Heart left ventricle (tissue), 16 donors: Measurements from ENCODE around the gene PIAS4. TPM values are rescaled to one million over a fixed set of nuclear protein-coding genes. Genes with fewer than 3 reads are reported as not detected.

Experiments used
- ATAC-seq, 4 donors: fragments of 200-7000 bp; cut with Tn5 transposase; one replicate each; pipeline ENCODE4 v1.9.1; 2020 to 2022; ENCODE audit warnings: moderate library complexity in 4 of 4, mild to moderate bottlenecking in 3 of 4, moderate number of reproducible peaks in 1 of 4
- DNase-seq, 5 donors: peaks; one replicate each; pipeline ENCODE4 v3.0.0-alpha.2; 2020
- H3K27ac ChIP-seq, 12 donors: fragments of 200-600 bp; sonication (generic) in 4 of 12; one replicate each; pipeline versions ENCODE4 v1.5.0 to v1.8.0; 2016 to 2022; ENCODE audit warnings: mild to moderate bottlenecking in 2 of 12
- H3K27me3 ChIP-seq, 9 donors: fragments of 200-600 bp; sonication (generic) in 2 of 9; one replicate each; pipeline versions ENCODE4 v1.5.1 to v1.8.0; 2016 to 2022; ENCODE audit warnings: mild to moderate bottlenecking in 3 of 9
- H3K36me3 ChIP-seq, 9 donors: fragments of 200-600 bp; sonication (generic) in 2 of 9; one replicate each; pipeline versions ENCODE4 v1.5.0 to v1.8.0; 2018 to 2022; ENCODE audit warnings: mild to moderate bottlenecking in 2 of 9
- H3K4me1 ChIP-seq, 12 donors: fragments of 200-600 bp; sonication (generic) in 4 of 12; one replicate each; pipeline versions ENCODE4 v1.5.0 to v1.8.0; 2016 to 2022; ENCODE audit warnings: mild to moderate bottlenecking in 3 of 12
- H3K4me3 ChIP-seq, 12 donors: fragments of 200-600 bp; sonication (generic) in 4 of 12; one replicate each; pipeline versions ENCODE4 v1.5.0 to v1.8.0; 2017 to 2022; ENCODE audit warnings: mild to moderate bottlenecking in 9 of 12, moderate library complexity in 4 of 12
- H3K9me3 ChIP-seq, 12 donors: fragments of 200-600 bp; sonication (generic) in 4 of 12; one replicate each; pipeline versions ENCODE4 v1.5.0 to v1.8.0; 2016 to 2022; ENCODE audit warnings: mild to moderate bottlenecking in 1 of 12
- CTCF ChIP-seq, 12 donors: fragments of 200-600 bp; sonication (generic) in 4 of 12; IDR thresholded peaks; one replicate each; pipeline versions ENCODE4 v1.5.0 to v1.8.0; 2018 to 2022; ENCODE audit warnings: antibody characterized with exemption in 12 of 12, mild to moderate bottlenecking in 5 of 12
- POLR2A ChIP-seq, 2 donors: fragments of 450-650 bp; IDR thresholded peaks; one replicate each; pipeline ENCODE4 v1.6.1; 2017; ENCODE audit warnings: antibody characterized with exemption in 2 of 2, mild to moderate bottlenecking in 2 of 2, moderate library complexity in 2 of 2
- WGBS, 4 donors: extraction: QIAGEN DNeasy Blood & Tissue Kit in 2 of 4; methylation state at CpG; one replicate each; pipeline versions ENCODE4 v1.1.5 to v1.1.7; 2013 to 2018; 5-methylcytosine and 5-hydroxymethylcytosine counted together
- intact Hi-C, 10 donors: fragments of 100-400 bp; cut with DNase I; formaldehyde crosslinking; loops; one replicate each; pipeline versions ENCODE4 v1.11.1 to v1.14.2; 2022
- polyA plus RNA-seq, 2 donors: library from polyadenylated mRNA; stranded (reverse); fragments of 200-250 nt; gene quantifications; one replicate each; pipeline ENCODE4 v1.2.3, GENCODE V29; 2013
- total RNA-seq, 9 donors: library from RNA; depleted of rRNA in 2 of 9; stranded (reverse); fragments of >200 nt in 2 of 9; fragmentation: NEBNext Ultra II Directional in 3 of 9; extraction: Animal tissue kit (Norgen Biotek cat#: 25700) in 3 of 9; gene quantifications; one replicate each; pipeline versions ENCODE4 v1.1.0 to v1.2.4, GENCODE V29; 2016 to 2023
- donor health status: ischemic (EF 13 %, LVEDD 7.1; RV severe dilation, severe dysfunction).
- donor health status: healthy with polysubstance abuse.
- donor health status: DM: no; HTN: yes; CAD: no.
- donor health status: DM: no; HTN: no; CAD: no.
- donor health status: ischemic (EF 25% LVEDD 6.9; RV normal size, moderate dysfunction).
- donor health status: ischemic (EF 25% LVEDD 5.7; RV mildly dilated, moderate dysfunction).
- donor health status: healthy.
- donor health status: DM: yes; HTN: yes; CAD: no.
- donor health status: ischemic (EF 35%, LVEDD 5.7; RV mildly dilated, moderate dysfunction).
- donor health status: nonischemic (EF 11% LVEDD 7.7; RV severe dilation, severe dysfunction).
- donor health status: DM: yes; HTN: yes; CAD: no.
- donor health status: PGD.
- donor health status: ischemic (EF 29% LVEDD 5.4; RV normal size, mild dysfunction).
- donor health status: nonischemic (EF 23%, LVEDD 6.1; RV moderate dilation, normal function).

Gene PIAS4
- total and polyA plus RNA-seq, 11 donors = 12.3 to 19.1 (median 15.3) TPM

- peaks cover 0 to 72% (median 41%) of the 10 kb centered on the region in 9 donors for H3K36me3 ChIP-seq
- DNase-seq (peak in 1 of 5 donors; percentile 18), ATAC-seq (no peak)
- intact Hi-C loops = loop anchor here in 2 of 10 donors (5.0 kb wide), 1 partner anchor 36 kb away; no protein-coding TSS in a partner anchor
- TF ChIP-seq POLR2A (IDR thresholded peaks at IDR 0.05) (no peak), CTCF (IDR thresholded peaks at IDR 0.05) (no peak)
- H3K27me3 ChIP-seq = no peaks in the 10 kb centered on the region
- peaks cover 0 to 67% (median 37%) of the 10 kb centered on the region in 12 donors for H3K4me1 ChIP-seq
- H3K4me3 ChIP-seq = no peak overlapping the region
- H3K27ac ChIP-seq = peak overlapping the region in 1 of 12 donors; percentile 43
- WGBS, 4 donors = 88 to 93% (median 90%) methylated on average over 76 to 82 of the region's 82 CpGs
- H3K9me3 ChIP-seq = no peaks in the 10 kb centered on the region
Observed at GRCh38 chr19:4053423-4054324, 46.1 kb downstream of the PIAS4 start.

DNA sequence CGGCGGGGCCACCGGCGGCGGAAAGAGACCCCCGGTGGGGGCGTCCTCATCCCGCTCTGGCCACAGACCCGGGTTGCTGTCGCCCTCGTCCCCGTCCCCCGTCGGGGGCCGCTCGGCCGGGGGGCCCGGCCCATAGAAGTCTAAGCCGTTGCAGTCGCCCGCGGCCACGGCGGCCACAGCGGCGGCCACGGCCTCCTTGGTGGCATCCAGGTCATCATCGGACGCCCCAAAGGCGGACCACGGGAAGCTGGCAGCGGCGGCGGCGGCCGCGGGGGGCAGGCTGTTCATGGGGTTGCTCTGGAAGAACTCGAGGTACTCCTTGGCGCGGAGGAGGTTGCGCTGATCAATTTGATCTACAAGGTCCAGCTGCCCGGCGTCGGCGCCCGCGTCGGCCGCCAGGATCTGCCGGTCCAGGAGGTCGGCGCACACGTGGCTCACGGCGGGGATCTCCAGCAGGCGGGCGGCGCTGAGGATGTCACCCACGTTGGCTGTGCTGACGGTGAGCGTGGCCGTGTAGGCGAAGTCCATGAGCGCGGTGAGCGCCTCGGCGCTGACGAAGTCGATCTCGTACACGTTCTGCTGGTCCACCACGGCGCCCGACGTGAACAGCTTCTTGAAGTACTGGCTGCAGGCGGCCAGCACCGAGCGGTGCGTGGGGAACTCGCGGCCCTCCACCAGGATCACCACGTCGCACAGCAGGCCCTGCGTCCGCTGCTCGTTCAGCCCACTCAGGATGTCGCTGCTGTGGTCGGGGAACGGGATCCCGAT, 47.1 kb downstream of the PIAS4 start:
- intact Hi-C loops = loop anchor here in 4 of 10 donors (5.0 kb wide), 2 partner anchors 32 to 37 kb away; no protein-coding TSS in a partner anchor
- Histone ChIP-seq H3K4me1 (peaks cover 6 to 69% (median 40%) of the 10 kb centered on the region in 12 donors), H3K9me3 (no peaks in the 10 kb centered on the region), H3K4me3 (no peak overlapping the region), H3K27me3 (no peaks in the 10 kb centered on the region), H3K36me3 (peaks cover 0 to 64% (median 39%) of the 10 kb centered on the region in 9 donors), H3K27ac (no peak overlapping the region)
- WGBS, 4 donors = 96% methylated on average over 74 to 91 of the region's 91 CpGs
- ATAC-seq = no peak
- no peak for TF ChIP-seq POLR2A (IDR thresholded peaks at IDR 0.05)
- no peak for TF ChIP-seq CTCF (IDR thresholded peaks at IDR 0.05)
- DNase-seq = peak in 2 of 5 donors; percentile 7 to 19

DNA sequence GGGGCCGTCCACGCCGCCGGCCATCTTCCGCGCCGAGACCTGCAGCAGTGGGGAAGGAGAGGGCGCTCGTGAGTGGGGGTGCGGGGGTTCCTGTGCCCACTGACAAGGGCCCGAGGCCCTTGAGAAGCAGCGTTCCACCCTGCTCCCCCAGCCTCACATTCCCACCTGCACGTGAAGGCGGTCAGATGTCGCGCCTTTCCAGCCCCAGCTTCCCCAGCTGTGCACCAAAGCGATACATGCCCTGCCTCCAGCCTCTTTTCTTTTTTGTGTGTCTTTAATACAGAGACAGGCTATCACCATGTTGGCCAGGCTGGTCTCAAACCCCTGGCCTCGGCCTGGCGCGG, 47.6 kb downstream of the PIAS4 start:
- peaks cover 0 to 59% (median 38%) of the 10 kb centered on the region in 9 donors for H3K36me3 ChIP-seq
- DNase-seq (peak in 1 of 5 donors; percentile 18), ATAC-seq (no peak)
- intact Hi-C loops = loop anchor here in 2 of 10 donors (5.0 kb wide), 2 partner anchors 33 to 38 kb away; no protein-coding TSS in a partner anchor
- H3K9me3 ChIP-seq = no peaks in the 10 kb centered on the region
- H3K27me3 ChIP-seq = no peaks in the 10 kb centered on the region
- TF ChIP-seq POLR2A (IDR thresholded peaks at IDR 0.05) = no peak
- no peak for TF ChIP-seq CTCF (IDR thresholded peaks at IDR 0.05)
- no peak overlapping the region for H3K27ac ChIP-seq
- H3K4me3 ChIP-seq = no peak overlapping the region
- peaks cover 11 to 69% (median 43%) of the 10 kb centered on the region in 12 donors for H3K4me1 ChIP-seq
- 94 to 96% (median 95%) methylated on average over 20 of the region's 20 CpGs for WGBS, 4 donors
